ENCODE results near the gene MDP1.
"Not testable (repeated sequence)": the region's sequence is repeated elsewhere in the genome, so short reads cannot be mapped to it uniquely, and the experiment has no call there.

DNA sequence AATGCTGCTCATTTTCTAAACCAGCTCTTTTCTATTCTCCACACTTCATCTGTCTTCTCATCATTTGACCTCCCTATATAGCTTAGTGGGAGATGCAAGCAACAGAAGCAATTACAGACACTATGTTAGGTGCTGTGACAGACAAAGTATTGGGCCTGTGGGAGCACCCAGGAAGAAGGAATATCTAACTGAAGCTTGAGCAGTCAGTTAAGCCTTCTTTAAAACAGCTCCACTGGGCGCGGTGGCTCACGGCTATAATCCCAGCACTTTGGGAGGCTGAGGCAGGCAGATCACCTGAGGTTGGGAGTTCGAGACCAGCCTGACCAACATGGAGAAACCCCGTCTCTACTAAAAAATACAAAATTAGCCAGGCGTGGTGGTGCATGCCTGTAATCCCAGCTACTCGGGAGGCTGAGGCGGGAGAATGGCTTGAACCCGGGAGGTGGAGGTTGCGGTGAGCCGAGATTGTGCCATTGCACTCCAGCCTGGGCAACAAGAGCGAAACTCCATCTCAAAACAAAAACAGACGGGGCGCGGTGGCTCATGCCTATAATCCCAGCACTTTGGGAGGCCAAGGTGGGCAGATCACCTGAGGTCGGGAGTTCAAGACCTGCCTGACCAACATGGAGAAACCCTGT, 12.5 kb downstream of the MDP1 start:
- not testable (repeated sequence) for TF ChIP-seq POLR2A (IDR thresholded peaks at IDR 0.05)
- TF ChIP-seq, protein P1, sequence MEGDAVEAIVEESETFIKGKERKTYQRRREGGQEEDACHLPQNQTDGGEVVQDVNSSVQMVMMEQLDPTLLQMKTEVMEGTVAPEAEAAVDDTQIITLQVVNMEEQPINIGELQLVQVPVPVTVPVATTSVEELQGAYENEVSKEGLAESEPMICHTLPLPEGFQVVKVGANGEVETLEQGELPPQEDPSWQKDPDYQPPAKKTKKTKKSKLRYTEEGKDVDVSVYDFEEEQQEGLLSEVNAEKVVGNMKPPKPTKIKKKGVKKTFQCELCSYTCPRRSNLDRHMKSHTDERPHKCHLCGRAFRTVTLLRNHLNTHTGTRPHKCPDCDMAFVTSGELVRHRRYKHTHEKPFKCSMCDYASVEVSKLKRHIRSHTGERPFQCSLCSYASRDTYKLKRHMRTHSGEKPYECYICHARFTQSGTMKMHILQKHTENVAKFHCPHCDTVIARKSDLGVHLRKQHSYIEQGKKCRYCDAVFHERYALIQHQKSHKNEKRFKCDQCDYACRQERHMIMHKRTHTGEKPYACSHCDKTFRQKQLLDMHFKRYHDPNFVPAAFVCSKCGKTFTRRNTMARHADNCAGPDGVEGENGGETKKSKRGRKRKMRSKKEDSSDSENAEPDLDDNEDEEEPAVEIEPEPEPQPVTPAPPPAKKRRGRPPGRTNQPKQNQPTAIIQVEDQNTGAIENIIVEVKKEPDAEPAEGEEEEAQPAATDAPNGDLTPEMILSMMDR (IDR thresholded peaks at IDR 0.05): not testable (repeated sequence)

All from esophagus squamous epithelium (tissue), 4 donors.